AG08395 (cell line): ENCODE data around the gene RBM20.

Experiments used
- DNase-seq: peaks from one replicate; pipeline ENCODE4 v3.0.0; 2012; ENCODE audit warnings: mixed read lengths, low spot score

The RBM20 gene

DNA sequence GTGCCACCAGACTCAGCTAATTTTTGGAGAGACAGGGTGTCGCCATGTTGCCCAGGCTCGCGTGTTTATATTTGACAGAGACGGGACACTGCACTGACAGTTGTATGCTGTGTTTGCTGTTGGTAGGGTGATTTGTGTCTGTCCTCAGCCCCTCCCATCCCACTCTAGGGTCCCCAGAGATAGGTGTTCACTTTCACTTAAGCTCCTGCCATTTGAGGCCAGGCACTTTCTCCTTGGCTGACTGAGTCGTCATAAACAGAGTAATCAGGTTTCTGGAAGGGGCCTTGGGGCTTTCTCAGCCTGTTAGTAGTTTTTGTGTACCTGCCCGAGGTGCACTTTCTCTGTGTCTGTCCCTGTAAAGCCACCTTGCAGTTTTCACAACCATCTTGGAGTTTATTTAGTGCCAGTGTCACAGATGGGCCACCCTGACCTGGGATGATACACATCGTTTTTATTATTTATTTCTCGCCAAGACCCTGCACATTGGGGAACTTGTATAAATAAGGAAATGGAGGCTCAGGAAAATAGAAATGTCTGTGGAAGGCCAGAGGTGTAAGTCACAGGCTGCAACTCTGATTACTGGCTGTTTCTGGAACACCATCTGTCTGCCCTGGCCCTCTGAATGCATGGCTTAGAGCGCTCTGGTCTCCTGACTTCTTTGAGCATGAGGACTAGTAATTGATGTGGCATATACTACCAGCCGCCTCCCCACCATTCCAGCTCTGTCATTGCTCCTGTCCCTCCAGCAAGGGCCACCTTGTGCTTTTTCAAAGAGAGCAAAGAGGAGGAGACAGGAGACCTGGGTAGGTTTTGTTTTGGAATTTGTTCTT is 145.7 kb downstream of the RBM20 start:
- DNase-seq: no peak

DNA sequence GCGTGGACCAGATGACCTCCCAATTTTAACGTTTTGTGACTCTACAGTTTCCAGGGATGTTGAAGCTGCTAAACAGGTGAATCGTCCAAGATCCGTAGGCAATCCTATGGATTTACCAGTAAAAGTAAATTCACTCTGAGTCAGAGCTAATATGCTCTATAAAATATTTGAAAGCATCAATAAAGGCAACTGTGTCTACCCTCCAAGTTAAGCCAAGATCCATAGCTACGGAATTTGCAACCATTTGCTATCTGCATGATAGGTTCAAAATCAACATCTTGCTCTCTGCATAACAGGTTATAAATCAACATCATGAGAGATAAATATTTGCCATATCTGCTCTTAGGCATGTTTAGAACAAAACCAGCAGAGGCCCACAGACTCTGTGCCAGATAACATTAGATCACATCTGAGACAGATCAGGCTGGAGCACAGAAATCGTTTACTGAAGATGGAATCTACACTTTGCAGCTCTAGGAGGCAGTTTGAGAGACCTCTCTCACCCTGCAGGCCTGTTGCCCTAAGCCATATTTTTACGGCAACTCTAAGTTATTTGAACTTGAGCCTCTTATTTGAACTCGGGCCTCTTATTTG is 146.9 kb downstream of the RBM20 start:
- DNase-seq: no peak

DNA sequence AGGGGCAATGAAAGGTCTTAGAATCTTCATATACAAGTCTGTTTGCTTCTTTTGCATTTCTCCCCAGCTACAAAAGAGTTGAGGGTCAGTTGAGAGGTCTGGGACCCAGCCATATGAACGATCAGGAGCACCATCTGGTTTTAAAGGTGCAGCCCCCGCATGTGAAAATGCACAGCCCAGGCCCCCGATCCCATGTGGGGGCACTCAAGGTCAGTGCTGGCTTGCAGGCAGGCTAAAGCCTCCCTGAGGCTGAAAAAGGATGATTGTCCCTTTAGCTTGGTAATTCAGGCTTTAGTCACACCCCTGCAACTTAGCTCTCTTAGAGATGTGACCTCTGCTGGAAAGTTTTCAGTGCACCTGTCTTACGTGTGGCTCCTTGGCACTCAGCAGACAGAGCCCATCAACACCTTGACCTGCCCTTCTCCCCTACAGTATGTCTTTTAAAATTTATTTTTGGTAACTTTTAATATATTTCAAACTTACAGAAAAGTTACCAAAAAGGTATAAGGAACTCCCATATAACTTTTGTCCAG is 147.5 kb downstream of the RBM20 start:
- no peak for DNase-seq

DNA sequence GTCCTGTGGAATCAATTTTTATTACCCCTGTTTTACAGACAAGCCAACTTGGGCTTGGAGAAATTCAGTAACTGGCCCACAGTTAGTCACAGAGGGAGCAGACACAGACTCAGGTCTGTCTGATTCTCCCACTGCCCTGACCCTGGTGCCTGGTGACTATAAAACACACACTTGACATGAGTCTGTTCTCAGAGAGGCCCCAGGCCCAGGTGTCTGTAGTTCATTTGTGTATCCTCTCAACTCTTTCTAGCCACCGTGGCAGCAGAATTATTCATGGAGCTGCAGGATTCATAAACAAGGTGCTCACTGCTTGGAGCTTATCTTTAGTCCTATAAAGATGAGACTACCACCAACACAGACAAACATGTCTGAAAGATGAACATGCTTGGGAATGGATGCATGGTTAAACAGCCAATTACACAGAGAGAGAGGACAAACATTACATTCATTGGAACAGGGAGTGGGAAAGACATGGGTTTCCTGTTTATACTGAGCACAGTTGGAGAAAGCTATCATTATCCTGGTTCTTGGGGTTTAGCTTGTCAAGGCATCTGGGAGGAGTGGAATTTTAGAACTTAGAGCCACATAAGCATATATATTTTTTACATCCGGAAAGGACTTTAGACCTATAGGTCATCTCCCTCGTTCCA is 148.5 kb downstream of the RBM20 start:
- no peak for DNase-seq

DNA sequence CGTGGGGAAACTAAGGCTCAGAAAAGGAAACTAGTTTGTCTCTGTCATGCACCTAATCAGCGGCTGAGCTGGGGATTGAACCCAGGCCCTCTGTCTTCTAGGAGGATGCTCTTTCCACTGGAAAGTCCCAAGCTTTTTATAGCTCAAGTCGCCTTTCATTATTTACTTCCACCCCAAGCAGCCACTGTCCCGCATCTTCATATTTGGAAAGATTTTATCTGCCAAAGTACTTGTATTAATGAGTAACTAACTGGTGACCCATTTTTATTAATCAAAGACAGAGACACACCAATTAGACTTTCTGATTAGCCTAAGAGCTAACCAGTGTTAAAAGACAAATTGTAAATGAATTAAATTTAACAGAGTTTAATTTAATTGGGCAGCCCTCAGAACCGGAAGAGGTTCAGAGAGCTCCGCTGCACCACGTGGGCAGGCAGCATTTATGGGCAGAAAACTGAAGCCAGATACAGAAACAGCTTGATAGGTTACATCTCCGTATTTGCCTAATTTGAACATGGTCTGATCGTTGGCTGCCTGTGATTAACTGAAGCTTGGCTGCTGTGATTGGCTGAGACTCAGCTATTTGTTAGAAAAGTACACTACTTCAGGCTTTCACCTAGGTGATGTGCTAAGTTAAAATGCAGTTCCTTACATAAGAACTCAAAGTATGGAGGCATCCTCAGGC is 149.1 kb downstream of the RBM20 start:
- no peak for DNase-seq

DNA sequence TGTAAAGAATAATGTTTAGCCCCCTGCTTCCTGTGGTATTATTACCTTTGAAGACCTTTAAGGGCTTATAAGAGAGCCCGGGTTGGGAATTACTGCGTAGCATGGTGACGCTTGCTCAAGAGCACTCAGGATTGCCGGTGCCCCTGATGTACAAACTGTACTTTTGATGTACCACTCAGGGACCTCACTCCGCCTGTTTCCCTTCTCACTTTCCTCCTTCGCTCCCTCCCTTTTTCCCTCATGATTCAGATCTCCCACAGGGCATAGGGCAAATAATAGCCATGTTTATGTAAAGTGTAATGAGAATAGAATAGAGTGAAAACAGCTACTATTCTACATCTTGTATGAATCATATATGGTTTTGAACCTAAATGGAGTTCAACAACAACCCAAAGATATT is 149.8 kb downstream of the RBM20 start:
- no peak for DNase-seq

DNA sequence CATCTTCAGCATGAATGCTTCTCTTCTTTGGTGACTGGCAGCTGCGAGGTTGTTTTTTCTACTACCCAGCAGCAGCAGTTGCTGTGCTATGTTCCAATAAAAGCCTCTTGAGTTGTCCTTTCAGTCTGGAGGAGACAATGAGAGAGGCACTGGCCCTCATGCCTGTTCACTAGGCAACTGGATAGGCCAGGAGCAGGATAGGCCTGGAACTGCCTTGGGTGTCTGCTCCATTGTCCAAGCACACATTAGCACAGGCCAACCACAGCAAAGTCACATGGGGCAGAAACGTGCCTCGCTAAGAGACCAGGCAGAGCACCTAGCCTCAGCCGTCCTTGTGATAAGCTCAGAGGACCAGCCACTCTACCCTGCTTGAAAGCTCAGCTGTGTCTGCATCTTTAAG is 150.7 kb downstream of the RBM20 start:
- no peak for DNase-seq

DNA sequence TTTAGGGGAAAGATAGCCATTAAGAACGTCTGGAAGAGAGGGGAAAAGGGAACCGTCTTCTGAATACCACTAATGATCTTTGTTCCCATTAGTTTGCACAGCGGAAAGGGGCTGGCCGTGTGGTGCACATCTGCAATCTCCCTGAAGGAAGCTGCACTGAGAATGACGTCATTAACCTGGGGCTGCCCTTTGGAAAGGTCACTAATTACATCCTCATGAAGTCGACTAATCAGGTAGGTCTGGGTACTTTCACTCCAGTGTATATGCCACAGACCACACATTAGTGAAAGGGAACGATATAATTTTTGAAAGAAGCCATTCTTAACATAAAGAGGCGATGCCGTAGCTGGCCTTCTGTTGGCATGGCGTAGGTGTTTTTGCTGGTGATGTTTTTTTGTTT is 153.3 kb downstream of the RBM20 start:
- no peak for DNase-seq

DNA sequence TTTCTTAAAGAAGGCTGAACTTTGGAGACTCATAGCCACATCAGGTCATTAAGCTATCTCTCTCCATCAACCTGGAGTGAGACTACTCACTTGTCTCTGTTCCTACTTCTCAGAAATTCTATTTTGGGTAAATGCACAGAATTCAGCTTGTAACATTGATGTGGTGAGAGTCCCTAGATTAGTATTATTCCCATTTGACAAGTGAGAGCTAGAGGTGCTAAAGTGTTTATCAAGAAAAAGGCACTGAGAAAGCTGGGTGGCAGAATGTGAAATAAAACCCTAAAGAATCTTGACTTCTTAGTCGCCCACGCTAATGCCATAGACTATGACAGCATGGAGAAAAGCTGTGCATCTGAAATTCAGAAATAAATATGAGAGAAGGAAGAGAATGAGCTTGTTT is 154.2 kb downstream of the RBM20 start:
- no peak for DNase-seq

DNA sequence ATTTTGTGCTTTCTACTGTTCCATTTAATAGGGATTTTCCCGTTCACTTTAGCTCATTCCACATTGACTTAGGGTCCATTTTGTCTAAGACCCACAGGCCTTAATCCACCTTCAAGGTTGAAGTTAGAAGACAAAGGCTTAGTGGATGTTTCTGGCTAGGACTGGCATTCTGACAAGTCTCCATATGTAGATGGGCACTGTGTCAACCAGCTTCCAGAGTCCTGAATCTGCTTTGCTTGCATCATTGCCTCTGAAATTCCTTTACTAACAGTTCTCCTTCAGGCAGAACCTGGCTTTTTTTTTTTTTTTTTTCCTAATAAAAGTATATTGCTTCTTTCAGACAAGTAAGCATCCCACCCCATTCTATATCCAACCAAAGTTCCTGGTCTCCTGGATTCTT is 158.0 kb downstream of the RBM20 start:
- peak; percentile 53 for DNase-seq

DNA sequence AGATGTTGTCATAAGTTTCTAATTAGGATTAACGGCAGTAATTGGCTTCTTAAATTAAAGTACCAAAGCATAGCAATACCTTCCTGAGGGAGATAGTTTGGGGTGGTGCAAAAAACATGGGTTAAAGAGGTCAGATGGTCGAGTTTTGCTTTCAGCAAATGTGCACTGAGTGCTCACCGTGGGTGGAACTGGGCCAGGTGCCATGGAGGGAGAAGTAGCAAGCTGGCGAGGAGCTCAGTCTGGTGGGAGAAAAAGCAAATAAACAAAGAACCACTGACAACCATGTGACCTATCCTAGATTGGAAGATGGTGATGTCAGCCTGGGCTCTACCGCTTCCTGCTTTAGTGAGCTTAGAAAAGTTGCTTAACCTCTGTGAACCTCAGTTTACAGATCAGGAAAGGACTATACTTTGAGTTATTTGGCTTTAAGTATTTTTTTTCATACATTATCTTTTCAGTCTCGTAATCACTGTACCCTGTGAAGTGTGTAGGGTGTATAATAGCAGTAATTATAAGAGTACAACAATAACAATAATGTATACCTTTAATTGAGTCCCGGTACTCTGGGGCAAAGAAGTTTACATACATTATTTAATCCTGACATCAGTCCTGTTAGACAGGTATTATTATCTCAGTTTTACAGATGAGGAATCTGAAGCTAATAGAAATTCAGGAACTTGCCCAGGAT is 158.6 kb downstream of the RBM20 start:
- DNase-seq: peak; percentile 78

DNA sequence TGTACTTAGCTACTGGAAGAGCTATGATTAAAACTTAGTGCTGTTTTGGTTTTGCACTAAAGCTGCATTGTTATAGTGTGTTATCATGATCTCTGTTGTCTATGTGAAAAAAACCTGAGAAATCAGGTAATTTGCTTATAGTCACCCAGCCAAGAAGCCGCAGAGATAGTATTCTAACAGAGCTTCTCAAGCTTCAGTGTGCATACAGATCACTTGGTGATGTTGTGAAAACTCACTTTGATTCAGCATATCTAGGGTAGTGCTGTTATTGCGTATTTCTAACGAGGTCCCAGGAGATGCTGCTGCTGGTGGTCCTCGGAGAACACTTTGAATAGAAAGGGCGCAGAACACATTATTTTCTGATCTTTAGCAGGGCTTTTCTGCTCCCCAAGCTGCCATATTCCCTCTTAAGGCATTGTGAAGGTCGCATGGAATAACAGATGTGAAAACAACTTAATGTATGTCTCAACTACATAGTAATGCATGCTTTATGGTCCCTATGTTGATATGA is 159.2 kb downstream of the RBM20 start:
- no peak for DNase-seq

DNA sequence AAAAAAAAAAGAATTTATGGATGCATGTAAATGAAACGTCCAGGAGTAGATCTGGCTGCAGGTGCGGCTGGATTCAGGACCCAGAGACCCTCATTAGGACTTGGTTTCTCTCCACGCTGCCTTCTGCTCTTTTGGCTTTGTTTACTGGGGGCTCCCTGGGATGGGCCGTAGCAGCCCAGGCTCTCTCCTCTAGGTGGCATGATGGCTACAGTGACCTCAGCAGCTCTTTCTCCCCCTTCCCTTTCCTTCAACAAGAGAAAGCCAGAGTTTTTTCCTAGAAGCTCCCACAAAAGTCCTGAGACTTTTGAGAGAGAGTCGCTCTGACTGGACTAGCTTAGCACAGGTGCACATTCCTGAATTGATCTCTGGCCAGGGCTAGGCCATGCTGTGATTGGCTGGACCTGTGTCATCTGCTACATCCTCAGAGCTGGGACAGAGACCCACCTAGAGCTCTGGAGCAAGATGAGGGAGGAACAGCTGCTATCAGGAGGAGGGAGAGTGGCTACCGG is 159.7 kb downstream of the RBM20 start:
- DNase-seq: peak; percentile 80

DNA sequence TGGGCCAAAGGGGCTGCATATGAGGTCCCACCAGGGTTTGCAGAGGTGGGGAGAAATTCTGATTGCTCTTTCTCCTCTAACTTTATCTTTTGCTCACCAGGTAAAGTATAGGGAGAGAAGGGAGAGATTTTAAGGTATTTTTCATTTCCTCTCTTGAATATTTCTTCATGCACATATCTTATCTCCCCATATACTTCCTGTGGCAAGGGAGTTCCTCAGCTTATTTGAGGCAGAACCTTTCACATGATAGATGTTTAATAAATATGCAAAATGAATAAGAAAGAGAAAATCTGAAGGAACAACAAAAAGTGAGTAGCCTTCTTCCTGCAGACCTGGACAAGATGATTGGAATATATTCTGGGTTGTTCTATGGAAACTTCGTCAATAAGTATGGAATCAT is 160.2 kb downstream of the RBM20 start:
- DNase-seq: no peak

DNA sequence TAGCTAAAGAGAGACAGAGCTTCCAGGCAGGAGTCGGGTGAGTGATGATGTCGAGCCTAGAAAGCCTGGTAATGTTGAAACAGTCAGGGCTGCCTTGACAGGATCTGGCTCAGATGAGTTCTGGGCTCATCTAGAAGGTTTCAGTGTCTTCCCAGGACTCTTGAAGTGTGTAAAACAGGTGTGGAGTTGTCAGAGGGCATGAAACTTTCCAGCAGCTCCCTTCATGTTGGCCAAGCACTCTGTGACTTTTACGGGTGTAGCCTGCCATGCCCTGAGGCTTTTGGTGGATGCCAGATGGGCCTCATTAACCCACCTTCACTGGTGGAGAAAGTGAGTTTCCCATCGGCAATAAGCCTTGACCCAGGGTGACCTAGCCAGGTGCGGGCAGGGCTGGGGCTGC is 161.2 kb downstream of the RBM20 start:
- DNase-seq: no peak

DNA sequence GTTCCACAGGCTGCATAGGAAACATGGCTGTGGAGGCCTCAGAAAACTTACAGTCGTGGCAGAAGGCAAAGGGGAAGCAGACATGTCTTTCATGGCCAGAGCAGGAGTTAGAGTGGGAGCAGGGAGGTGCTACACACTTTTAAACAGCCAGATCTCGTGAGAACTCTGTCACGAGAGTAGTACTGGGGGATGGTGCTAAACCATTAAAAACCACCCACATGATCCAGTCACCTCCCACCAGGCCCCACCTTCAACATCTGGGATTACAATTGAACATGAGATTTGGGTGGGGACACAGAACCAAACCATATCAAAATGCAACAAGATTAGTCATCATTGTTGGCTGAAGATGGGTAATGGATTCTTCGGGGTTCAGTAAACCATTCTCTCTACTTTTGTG is 162.2 kb downstream of the RBM20 start:
- no peak for DNase-seq

DNA sequence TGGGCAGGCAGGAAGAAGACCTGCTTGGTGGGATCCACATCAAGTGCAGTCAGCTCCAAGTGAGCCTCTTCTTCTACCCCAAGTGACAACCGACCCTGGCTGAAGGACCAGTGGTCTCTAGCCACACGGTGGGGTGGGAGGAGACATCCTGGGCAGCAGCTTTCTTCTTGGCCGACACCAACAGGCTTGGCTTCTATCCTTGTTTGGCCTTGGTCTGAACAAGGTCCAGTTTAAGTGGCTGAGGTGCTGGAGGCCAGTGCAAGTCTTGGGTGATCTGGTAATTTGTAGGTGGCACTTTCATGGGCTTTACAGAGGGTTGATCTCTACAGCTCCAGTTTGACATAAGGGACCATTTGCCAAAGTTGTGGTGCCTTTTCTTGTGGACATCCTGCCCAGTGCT is 164.0 kb downstream of the RBM20 start:
- DNase-seq: no peak

DNA sequence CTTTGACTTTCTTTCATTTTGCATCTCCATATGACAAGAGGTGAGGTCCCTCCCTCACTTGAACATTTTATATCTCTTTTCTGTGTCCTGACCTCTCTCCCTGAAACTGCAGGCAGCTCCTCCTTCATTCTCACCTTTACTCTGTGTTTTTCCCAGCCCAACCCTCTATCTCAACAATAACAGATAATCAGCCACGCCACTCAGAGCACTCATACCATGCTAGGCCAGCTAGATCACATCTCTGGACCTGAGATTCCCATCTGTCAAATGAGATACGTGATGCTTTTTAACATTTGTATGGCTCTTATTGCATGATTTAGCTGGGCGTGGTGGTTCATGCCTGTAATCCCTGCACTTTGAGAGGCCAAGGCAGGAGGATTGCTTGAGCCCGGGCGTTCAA is 164.5 kb downstream of the RBM20 start:
- DNase-seq: no peak

DNA sequence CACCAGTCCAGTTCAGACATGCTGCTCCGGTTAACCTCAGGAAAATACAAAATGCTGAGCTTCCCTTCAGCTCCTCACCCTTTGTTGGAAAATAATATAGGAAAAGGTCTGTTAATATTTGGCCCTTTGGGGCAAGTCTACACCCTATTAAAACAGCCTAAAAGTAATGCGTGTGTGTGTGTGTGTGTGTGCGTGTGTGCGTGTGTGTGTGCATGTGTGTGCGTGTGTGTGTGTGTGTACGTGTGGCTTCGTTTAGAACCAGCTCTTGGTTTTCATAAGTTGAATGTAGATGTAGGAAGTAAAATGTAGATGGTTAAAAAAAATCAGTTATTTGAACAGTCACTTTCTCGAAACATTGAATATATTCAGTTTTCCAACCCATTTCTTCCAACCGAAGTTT is 166.5 kb downstream of the RBM20 start:
- DNase-seq: no peak

DNA sequence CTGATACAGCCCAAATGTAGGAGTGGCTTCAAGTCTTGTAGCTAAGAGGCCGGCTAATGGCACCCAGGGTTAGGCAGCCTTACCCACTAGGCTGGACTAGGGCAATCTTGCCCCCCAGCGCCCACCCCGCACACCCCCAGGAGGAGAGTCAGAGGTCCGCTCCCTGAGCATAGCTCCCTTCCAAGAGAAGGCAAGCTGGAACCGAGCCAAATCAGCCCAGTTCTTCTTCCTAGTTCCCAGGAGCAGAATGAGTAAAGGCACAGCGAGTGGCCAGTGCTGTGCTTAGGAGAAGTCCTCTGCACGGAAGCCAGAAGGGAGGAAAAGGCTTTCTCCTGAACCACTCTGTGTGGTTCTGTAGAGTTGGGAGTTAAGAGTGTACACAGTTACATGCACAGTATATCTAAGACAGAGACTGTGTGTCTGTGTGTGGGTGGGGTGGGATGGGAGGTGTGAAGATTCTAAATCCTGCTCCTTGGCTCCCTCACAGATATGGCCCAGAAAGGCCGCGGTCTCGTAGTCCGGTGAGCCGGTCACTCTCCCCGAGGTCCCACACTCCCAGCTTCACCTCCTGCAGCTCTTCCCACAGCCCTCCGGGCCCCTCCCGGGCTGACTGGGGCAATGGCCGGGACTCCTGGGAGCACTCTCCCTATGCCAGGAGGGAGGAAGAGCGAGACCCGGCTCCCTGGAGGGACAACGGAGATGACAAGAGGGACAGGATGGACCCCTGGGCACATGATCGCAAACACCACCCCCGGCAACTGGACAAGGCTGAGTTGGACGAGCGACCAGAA is 167.8 kb downstream of the RBM20 start:
- DNase-seq: no peak

DNA sequence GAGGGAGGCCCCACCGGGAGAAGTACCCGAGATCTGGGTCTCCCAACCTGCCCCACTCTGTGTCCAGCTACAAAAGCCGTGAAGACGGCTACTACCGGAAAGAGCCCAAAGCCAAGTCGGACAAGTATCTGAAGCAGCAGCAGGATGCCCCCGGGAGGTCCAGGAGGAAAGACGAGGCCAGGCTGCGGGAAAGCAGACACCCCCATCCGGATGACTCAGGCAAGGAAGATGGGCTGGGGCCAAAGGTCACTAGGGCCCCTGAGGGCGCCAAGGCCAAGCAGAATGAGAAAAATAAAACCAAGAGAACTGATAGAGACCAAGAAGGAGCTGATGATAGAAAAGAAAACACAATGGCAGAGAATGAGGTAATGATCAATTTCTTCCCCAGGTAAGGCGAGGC is 168.4 kb downstream of the RBM20 start:
- DNase-seq: no peak
